Neural progenitor cell (in vitro differentiated cells): ENCODE measurements around the gene CLPTM1. TPM values are rescaled to one million over a fixed set of nuclear protein-coding genes. Genes with fewer than 3 reads are reported as not detected.

ENCODE experiments used
- DNase-seq: peaks from one replicate; pipeline ENCODE4 v3.0.0-alpha.2; 2016; ENCODE audit warnings: low spot score
- H2AFZ ChIP-seq: fragments of 200-600 bp; sonication (generic); replicated peaks from 2 replicates; pipeline ENCODE4 v1.6.1; 2016; ENCODE audit warnings: antibody characterized with exemption
- H3F3A ChIP-seq: fragments of 200-600 bp; sonication (generic); 2 replicates; pipeline ENCODE4 v1.6.1; 2016; ENCODE audit warnings: antibody characterized with exemption, low read depth
- H3K27ac ChIP-seq: fragments of 200-600 bp; sonication (generic); 2 replicates; pipeline ENCODE4 v1.5.1; 2016; ENCODE audit warnings: mild to moderate bottlenecking
- H3K27me3 ChIP-seq: fragments of 200-600 bp; sonication (generic); 2 replicates; pipeline ENCODE4 v1.6.1; 2016; ENCODE audit warnings: mild to moderate bottlenecking, moderate library complexity
- H3K36me3 ChIP-seq: fragments of 200-600 bp; sonication (generic); 2 replicates; pipeline ENCODE4 v1.5.1; 2016
- H3K4me1 ChIP-seq: fragments of 200-600 bp; sonication (generic); 2 replicates; pipeline ENCODE4 v1.6.1; 2016; ENCODE audit warnings: mixed run types
- H3K4me2 ChIP-seq: fragments of 200-600 bp; sonication (generic); 2 replicates; pipeline ENCODE4 v1.6.1; 2016
- H3K4me3 ChIP-seq: fragments of 200-600 bp; sonication (generic); 2 replicates; pipeline ENCODE4 v1.5.1; 2016
- H3K79me2 ChIP-seq: fragments of 200-600 bp; sonication (generic); 2 replicates; pipeline ENCODE4 v1.6.1; 2016; ENCODE audit warnings: low read depth
- H3K9ac ChIP-seq: fragments of 200-600 bp; sonication (generic); 2 replicates; pipeline ENCODE4 v1.6.1; 2016
- H3K9me3 ChIP-seq: fragments of 200-600 bp; sonication (generic); 2 replicates; pipeline ENCODE4 v1.5.1; 2016; ENCODE audit warnings: low read depth
- H4K20me1 ChIP-seq: fragments of 200-600 bp; sonication (generic); 2 replicates; pipeline ENCODE4 v1.6.1; 2016; ENCODE audit warnings: low read depth
- H3K27ac Mint-ChIP-seq: 3 replicates; pipeline ENCODE4 v1.8.0; 2021; ENCODE audit warnings: mixed read lengths
- H3K27me3 Mint-ChIP-seq: 2 replicates; pipeline ENCODE4 v1.8.0; 2022; ENCODE audit warnings: low read depth, mild to moderate bottlenecking, inconsistent platforms, moderate library complexity, mixed read lengths; ENCODE audit not compliant: insufficient read depth
- H3K36me3 Mint-ChIP-seq: 3 replicates; pipeline ENCODE4 v1.8.0; 2021; ENCODE audit warnings: mixed read lengths
- H3K4me1 Mint-ChIP-seq: 3 replicates; pipeline ENCODE4 v1.8.0; 2021; ENCODE audit warnings: mixed read lengths
- H3K4me3 Mint-ChIP-seq: 3 replicates; pipeline ENCODE4 v1.8.0; 2021; ENCODE audit warnings: mild to moderate bottlenecking, moderate library complexity, mixed read lengths
- H3K9me3 Mint-ChIP-seq: 3 replicates; pipeline ENCODE4 v1.8.0; 2020; ENCODE audit warnings: mixed read lengths
- CTCF ChIP-seq: fragments of 200-600 bp; sonication (generic); IDR thresholded peaks from 2 replicates; pipeline ENCODE4 v1.5.1; 2017; ENCODE audit warnings: antibody characterized with exemption, mild to moderate bottlenecking
- EZH2 ChIP-seq: fragments of 200-600 bp; sonication (generic); IDR thresholded peaks from 2 replicates; pipeline ENCODE4 v1.6.1; 2017; ENCODE audit warnings: antibody characterized with exemption, mild to moderate bottlenecking, moderate library complexity
- EZH2phosphoT487 ChIP-seq: fragments of 200-600 bp; sonication (generic); IDR thresholded peaks from 2 replicates; pipeline ENCODE4 v1.6.1; 2017; ENCODE audit warnings: antibody characterized with exemption
- total RNA-seq: library from RNA; depleted of rRNA; stranded (reverse); fragments of >200 nt; gene quantifications from 2 replicates; pipeline ENCODE4 v1.2.3, GENCODE V29; 2015; ENCODE audit warnings: low replicate concordance

CLPTM1 gene
- total RNA-seq, 1 donor from 2014 or later = 12.1 TPM

GRCh38 chr19:44931541-44931940 is 23.6 kb upstream of the CLPTM1 start:
- Histone ChIP-seq H3K4me3 (no peak overlapping the region), H4K20me1 (no peaks in the 10 kb centered on the region), H3K36me3 (no peaks in the 10 kb centered on the region), H3K4me2 (no peak overlapping the region), H3F3A (no peaks in the 10 kb centered on the region), H3K27ac (no peak overlapping the region), H3K9me3 (no peaks in the 10 kb centered on the region), H3K79me2 (no peaks in the 10 kb centered on the region), H3K27me3 (no peaks in the 10 kb centered on the region), H2AFZ (no peak overlapping the region), H3K4me1 (no peaks in the 10 kb centered on the region), H3K9ac (no peak overlapping the region)
- no peaks in the 10 kb centered on the region for H3K9me3 Mint-ChIP-seq
- no peak overlapping the region for H3K4me3 Mint-ChIP-seq
- peaks cover 12% of the 10 kb centered on the region for H3K27me3 Mint-ChIP-seq
- TF ChIP-seq CTCF (no peak), EZH2phosphoT487 (no peak), EZH2 (no peak)
- no peak for DNase-seq
- no peak overlapping the region for H3K27ac Mint-ChIP-seq
- H3K36me3 Mint-ChIP-seq = no peaks in the 10 kb centered on the region
- H3K4me1 Mint-ChIP-seq = peaks cover 9% of the 10 kb centered on the region

- no peak for TF ChIP-seq CTCF
- no peak for TF ChIP-seq EZH2phosphoT487
- H3K27me3 ChIP-seq = no peaks in the 10 kb centered on the region
- peaks cover 4% of the 10 kb centered on the region for H3K4me1 Mint-ChIP-seq
- H3F3A ChIP-seq = no peaks in the 10 kb centered on the region
- no peaks in the 10 kb centered on the region for H3K36me3 ChIP-seq
- H3K27ac ChIP-seq = no peak overlapping the region
- no peak overlapping the region for H3K4me3 Mint-ChIP-seq
- H3K4me2 ChIP-seq = no peak overlapping the region
- H3K9me3 Mint-ChIP-seq = no peaks in the 10 kb centered on the region
- no peaks in the 10 kb centered on the region for H3K9me3 ChIP-seq
- no peaks in the 10 kb centered on the region for H3K79me2 ChIP-seq
- H3K4me3 ChIP-seq = no peak overlapping the region
- no peak overlapping the region for H2AFZ ChIP-seq
- H3K9ac ChIP-seq = no peak overlapping the region
- H3K36me3 Mint-ChIP-seq = no peaks in the 10 kb centered on the region
- no peaks in the 10 kb centered on the region for H3K4me1 ChIP-seq
- peaks cover 7% of the 10 kb centered on the region for H3K27me3 Mint-ChIP-seq
- no peak for DNase-seq
- no peak overlapping the region for H3K27ac Mint-ChIP-seq
- H4K20me1 ChIP-seq = no peaks in the 10 kb centered on the region
Measured at GRCh38 chr19:44939668-44940067, 15.5 kb upstream of the CLPTM1 start.

GRCh38 chr19:44942067-44942571 is 13.1 kb upstream of the CLPTM1 start, which contains the start of gene APOC4:
TSS of gene APOC4 (plus strand) at chr19:44942237. CDS start at chr19:44942278, 41 bp downstream.
- no peaks in the 10 kb centered on the region for H3K4me1 Mint-ChIP-seq
- Histone ChIP-seq H4K20me1 (no peaks in the 10 kb centered on the region), H3K9ac (no peak within 1 kb of the TSS), H2AFZ (no peak within 1 kb of the TSS), H3K27me3 (no peaks in the 10 kb centered on the region), H3K79me2 (no peaks in the 10 kb centered on the region), H3K4me3 (no peak within 1 kb of the TSS), H3K9me3 (no peaks in the 10 kb centered on the region), H3K27ac (no peak within 1 kb of the TSS), H3K4me1 (no peaks in the 10 kb centered on the region), H3K36me3 (no peaks in the 10 kb centered on the region), H3F3A (no peaks in the 10 kb centered on the region), H3K4me2 (no peak within 1 kb of the TSS)
- no peak within 1 kb of the TSS for H3K27ac Mint-ChIP-seq
- no peaks in the 10 kb centered on the region for H3K36me3 Mint-ChIP-seq
- H3K4me3 Mint-ChIP-seq = no peak within 1 kb of the TSS
- TF ChIP-seq CTCF (no peak), EZH2phosphoT487 (no peak), EZH2 (no peak)
- peaks cover 4% of the 10 kb centered on the region for H3K27me3 Mint-ChIP-seq
- no peak for DNase-seq
- H3K9me3 Mint-ChIP-seq = no peaks in the 10 kb centered on the region
